Activated CD8-positive, alpha-beta memory T cell treated with anti-CD3 and anti-CD28 coated beads, Interleukin-2, amount 10 ng/mL, durations not matched to agents 7 days and 5 days (primary cell): ENCODE results near the gene RPL13A. TPM values are rescaled to one million over a fixed set of nuclear protein-coding genes. Genes with fewer than 3 reads are reported as not detected.
"Not testable (repeated sequence)": the region's sequence is repeated elsewhere in the genome, so short reads cannot be mapped to it uniquely, and the experiment has no call there.

ENCODE experiments used
- ATAC-seq: fragments of 150-1000 bp; cut with Tn5 transposase; one replicate; pipeline ENCODE4 v1.10.0; 2021; ENCODE audit warnings: moderate library complexity
- CTCF ChIA-PET: fragments of 350-600 bp; sonication (Branson Sonifier 250); formaldehyde crosslinking; loops from one replicate; lab custom pipeline; 2021; ENCODE audit warnings: antibody characterized with exemption; lab: Charles Lee
- DNase-seq: peaks from one replicate; pipeline ENCODE4 v3.0.0-alpha.2; 2020
- H3K27ac Mint-ChIP-seq: one replicate; pipeline ENCODE4 v1.8.0; 2021; ENCODE audit warnings: mild to moderate bottlenecking, mixed read lengths
- H3K27me3 Mint-ChIP-seq: one replicate; pipeline ENCODE4 v1.8.0; 2021; ENCODE audit warnings: mixed read lengths
- H3K36me3 Mint-ChIP-seq: one replicate; pipeline ENCODE4 v1.8.0; 2021; ENCODE audit warnings: mild to moderate bottlenecking, mixed read lengths
- H3K4me1 Mint-ChIP-seq: one replicate; pipeline ENCODE4 v1.8.0; 2021; ENCODE audit warnings: mixed read lengths
- H3K4me3 Mint-ChIP-seq: one replicate; pipeline ENCODE4 v1.8.0; 2021; ENCODE audit warnings: mild to moderate bottlenecking, moderate library complexity, mixed read lengths
- H3K9me3 Mint-ChIP-seq: one replicate; pipeline ENCODE4 v1.8.0; 2022; ENCODE audit warnings: low read depth, mixed read lengths
- total RNA-seq, 2 experiments: library from RNA; stranded (reverse); gene quantifications; one replicate each; pipeline ENCODE4 v1.2.3, GENCODE V29; 2021

Gene RPL13A
- total RNA-seq, 2 experiments from 2014 or later: 2,143 to 2,523 TPM

DNA sequence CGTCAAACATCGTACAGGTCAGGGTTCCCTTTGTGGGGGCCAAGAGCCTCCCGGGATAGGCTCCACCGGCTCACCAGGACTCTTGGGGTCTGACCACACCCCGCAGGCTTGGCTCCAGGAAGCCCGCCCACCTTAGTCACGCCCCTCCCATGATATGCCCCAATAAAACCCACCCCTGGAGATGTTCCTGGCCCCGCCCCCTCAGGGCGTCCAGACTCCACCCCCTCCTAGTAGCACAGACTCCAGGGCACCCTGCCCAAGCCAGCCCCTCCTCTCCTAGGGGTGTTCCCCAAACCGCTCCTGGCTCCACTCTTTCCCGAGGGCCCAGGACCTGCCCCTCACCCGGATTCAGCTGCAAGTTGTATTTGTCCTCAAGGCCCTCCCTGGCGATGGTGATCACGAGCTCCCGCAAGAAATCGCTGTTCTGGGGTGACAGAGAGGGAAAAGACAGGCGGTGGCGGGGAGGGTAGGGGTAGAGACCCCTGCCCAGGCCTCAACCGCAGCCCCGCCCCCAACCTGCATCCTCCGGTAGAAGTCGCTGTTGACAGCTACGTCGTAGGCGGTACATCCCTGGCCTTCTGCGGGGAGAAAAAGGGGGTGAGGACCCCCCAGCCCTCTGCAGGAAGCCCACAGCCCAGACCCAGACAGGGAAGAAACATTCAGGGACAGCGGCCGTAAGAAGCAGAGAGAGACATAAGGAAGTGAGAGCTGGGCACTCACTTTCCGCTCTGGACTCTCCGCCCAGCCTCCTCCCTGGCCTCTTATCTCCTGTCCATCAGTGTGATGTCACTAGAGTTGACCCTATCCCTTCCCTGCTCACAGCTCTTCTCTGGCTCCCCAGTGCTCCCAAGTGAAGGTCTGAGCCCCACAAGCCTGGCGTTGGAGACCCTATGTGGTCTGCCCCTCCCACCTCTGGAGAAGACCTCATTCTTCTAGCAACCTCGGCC, 39.6 kb upstream of the RPL13A start:
- H3K4me1 Mint-ChIP-seq: peaks cover 61% of the 10 kb centered on the region
- no peaks in the 10 kb centered on the region for H3K9me3 Mint-ChIP-seq
- H3K36me3 Mint-ChIP-seq: peaks cover 32% of the 10 kb centered on the region
- H3K27ac Mint-ChIP-seq: peak overlapping the region; percentile 15
- H3K27me3 Mint-ChIP-seq: no peaks in the 10 kb centered on the region
- DNase-seq (peak; percentile 63), ATAC-seq (no peak)
- CTCF ChIA-PET: interaction anchor here (1.0 to 14.2 kb wide), 3 partner anchors 12 to 222 kb away, joined by 3 to 185 read pairs (median 3); partner anchors contain the start of gene FLT3LG
- no peak overlapping the region for H3K4me3 Mint-ChIP-seq

DNA sequence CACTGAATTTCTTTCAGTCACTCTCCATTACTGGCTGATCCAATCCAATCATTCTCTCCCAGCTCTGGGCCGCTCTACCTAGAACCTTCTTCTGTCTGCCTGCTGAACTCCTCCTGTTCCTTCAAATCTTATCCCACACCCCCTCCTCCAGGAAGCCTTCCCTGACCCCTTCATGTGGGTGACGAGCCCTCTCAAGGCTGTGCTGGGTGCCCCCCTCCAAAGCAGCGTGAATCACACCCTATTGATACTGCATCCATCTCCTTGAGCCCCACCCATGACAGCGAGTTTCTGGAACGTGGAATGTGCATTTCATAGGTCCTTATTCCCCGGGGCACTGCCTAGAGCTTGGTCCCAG, 39.0 kb upstream of the RPL13A start:
- H3K4me3 Mint-ChIP-seq: no peak overlapping the region
- peak overlapping the region; percentile 15 for H3K27ac Mint-ChIP-seq
- DNase-seq (no peak), ATAC-seq (no peak)
- no peaks in the 10 kb centered on the region for H3K9me3 Mint-ChIP-seq
- H3K36me3 Mint-ChIP-seq: peaks cover 32% of the 10 kb centered on the region
- CTCF ChIA-PET: interaction anchor here (1.0 to 14.2 kb wide), 3 partner anchors 12 to 223 kb away, joined by 3 to 185 read pairs (median 3); partner anchors contain the start of gene FLT3LG
- H3K27me3 Mint-ChIP-seq: no peaks in the 10 kb centered on the region
- H3K4me1 Mint-ChIP-seq: peaks cover 63% of the 10 kb centered on the region

DNA sequence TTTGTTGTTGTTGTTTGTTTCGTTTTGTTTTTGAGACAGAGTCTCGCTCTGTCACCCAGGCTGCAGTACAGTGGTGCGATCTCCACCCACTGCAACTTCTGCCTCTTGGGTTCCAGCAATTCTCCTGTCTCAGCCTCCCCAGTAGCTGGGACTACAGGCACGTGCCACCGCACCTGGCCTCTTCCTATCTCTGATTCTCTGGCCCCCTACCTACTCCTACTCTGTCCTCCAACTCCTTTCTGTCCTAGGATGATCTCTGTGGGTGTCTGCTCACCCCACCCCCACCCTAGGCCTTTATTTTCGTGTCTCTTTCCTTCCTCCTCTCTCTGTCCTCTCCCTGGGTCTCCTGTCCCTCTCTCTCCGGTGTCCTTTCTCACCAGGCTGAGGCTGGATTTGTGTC, 37.0 kb upstream of the RPL13A start:
- Mint-ChIP-seq H3K4me3 (peak overlapping the region; percentile 99), H3K4me1 (peaks cover 60% of the 10 kb centered on the region), H3K9me3 (no peaks in the 10 kb centered on the region), H3K27me3 (no peaks in the 10 kb centered on the region), H3K36me3 (peaks cover 32% of the 10 kb centered on the region), H3K27ac (peak overlapping the region; percentile 81)
- CTCF ChIA-PET: interaction anchor here (0.6 to 14.2 kb wide), 3 partner anchors 20 to 119 kb away, joined by 3 to 185 read pairs (median 5); partner anchors contain the start of gene FLT3LG
- ATAC-seq: no peak
- no peak for DNase-seq

DNA sequence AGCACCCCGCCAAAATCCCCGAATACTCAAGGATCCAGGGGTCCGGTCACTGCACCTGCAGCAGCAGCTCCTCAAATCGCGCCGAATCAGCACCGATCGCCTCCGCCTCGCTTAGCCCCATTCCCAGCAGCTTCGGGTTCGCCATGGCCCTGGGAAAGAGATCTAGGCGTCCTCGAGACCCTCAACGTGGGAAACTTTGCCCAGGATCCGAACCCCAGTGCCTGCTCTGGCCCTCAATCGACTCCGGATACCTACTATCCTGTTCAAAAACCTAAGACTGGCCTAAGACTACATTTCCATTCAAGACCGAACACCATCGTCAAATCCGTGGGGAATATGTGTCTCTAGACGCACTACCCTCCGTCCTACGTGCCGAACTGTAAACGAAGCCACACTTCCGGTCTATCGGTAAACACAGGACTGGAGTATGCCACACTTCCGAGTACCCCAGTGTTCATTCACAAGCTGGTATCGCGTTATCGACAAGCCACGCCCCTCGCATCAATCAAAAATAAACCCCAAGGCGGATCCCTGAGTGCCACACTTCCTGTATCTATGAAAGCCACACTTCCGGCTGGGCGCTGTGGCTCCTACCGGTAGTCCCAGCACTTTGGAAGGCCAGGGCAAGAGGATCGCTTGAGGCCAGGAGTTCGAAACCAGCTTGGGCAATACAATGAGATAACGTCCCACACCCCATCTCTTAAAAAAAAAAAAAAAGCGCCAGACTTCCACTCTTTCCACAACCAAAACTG, 35.8 kb upstream of the RPL13A start, which contains the start of gene PIH1D1:
PIH1D1 (minus strand) TSS at position 385 of the 752 bp plus-strand sequence; CDS start at position 145, 240 bp downstream.
- peak within 1 kb of the TSS; percentile 100 for H3K27ac Mint-ChIP-seq

DNA sequence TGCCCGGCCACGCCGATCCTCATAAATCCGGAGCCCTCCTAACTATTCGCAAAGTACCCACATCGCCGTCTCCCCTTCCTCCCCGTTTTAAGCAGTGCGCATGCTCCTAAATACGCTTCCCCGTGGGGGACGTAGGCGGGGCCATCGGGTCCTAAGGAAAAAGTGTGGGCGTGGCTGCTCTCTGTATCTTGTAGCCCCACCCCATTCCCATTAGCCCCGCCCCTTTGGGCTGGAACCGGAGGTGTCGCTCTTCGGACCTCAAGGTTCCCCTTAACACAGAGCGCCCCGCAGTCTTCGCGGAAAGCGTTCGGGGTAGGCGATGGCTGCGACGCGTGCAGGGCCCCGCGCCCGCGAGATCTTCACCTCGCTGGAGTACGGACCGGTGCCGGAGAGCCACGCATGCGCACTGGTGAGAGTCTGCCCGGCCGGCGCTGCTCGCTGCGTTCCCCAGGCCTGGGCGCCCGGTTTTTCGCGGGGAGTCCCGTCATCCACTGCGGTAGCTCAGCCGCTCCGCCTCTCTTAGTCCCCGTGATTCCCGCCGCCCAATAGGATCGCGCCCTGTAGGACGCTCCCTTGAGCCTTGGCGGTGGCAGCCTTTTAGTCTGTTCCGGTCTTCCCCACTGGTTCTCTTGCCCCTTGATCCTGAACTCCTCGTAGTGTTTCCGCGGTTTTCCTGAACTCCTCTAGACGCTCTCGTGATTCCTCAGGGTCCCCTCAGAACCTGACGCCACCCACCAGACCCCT, 34.2 kb upstream of the RPL13A start, which contains the start of gene ALDH16A1:
ALDH16A1 (plus strand) TSS at position 213 of the 744 bp plus-strand sequence; CDS start at position 320, 107 bp downstream.
- ATAC-seq (peak; percentile 88), DNase-seq (peak; percentile 99)
- peaks cover 26% of the 10 kb centered on the region for H3K36me3 Mint-ChIP-seq
- peak within 1 kb of the TSS; percentile 99 for H3K4me3 Mint-ChIP-seq
- peaks cover 63% of the 10 kb centered on the region for H3K4me1 Mint-ChIP-seq
- CTCF ChIA-PET: interaction anchor here (0.9 to 14.2 kb wide), 9 partner anchors 8 to 356 kb away, joined by 3 to 185 read pairs (median 7); partner anchors contain the start of gene FLT3LG
- peak within 1 kb of the TSS; percentile 100 for H3K27ac Mint-ChIP-seq
- H3K27me3 Mint-ChIP-seq: no peaks in the 10 kb centered on the region
- no peaks in the 10 kb centered on the region for H3K9me3 Mint-ChIP-seq

More for the DNA sequence above, 35.8 kb upstream of the RPL13A start, which contains the start of gene PIH1D1:
- Mint-ChIP-seq H3K36me3 (peaks cover 30% of the 10 kb centered on the region), H3K9me3 (no peaks in the 10 kb centered on the region), H3K4me1 (peaks cover 60% of the 10 kb centered on the region), H3K4me3 (peak within 1 kb of the TSS; percentile 99), H3K27me3 (no peaks in the 10 kb centered on the region)
- peak; percentile 99 for DNase-seq
- CTCF ChIA-PET: interaction anchor here (0.7 to 14.2 kb wide), 8 partner anchors 9 to 226 kb away, joined by 3 to 185 read pairs (median 6); partner anchors contain the start of genes FLT3LG and PTH2
- peak; percentile 71 for ATAC-seq

DNA sequence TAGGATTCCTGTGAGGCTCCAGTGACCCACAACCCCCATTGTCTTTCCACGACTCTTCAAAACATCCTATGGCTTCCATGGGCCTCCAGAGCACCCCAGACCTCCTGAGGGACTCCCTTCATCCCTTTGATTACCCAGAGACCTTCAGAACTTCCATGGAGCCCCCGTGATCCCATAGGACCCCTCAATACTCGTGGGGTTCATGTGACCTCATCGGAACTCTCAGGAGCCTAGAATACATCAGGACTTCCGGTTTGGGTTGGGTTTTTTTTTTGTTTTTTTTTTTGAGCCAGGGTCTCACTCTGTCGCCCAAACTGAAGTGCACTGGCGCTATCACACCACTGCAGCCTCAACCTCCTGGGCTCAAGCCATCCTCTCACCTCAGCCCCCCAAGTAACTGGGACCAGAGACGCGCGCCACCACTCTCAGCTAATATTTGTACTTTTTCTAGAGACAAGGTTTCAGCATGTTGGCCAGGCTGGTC, 33.6 kb upstream of the RPL13A start:
- H3K4me1 Mint-ChIP-seq: peaks cover 63% of the 10 kb centered on the region
- peak; percentile 3 for ATAC-seq
- H3K36me3 Mint-ChIP-seq: peaks cover 21% of the 10 kb centered on the region
- H3K27me3 Mint-ChIP-seq: no peaks in the 10 kb centered on the region
- H3K9me3 Mint-ChIP-seq: no peaks in the 10 kb centered on the region
- no peak for DNase-seq
- peak overlapping the region; percentile 99 for H3K4me3 Mint-ChIP-seq
- CTCF ChIA-PET: interaction anchor here (0.9 to 14.2 kb wide), 7 partner anchors 9 to 356 kb away, joined by 3 to 185 read pairs (median 7); partner anchors contain the start of gene FLT3LG
- H3K27ac Mint-ChIP-seq: peak overlapping the region; percentile 100

DNA sequence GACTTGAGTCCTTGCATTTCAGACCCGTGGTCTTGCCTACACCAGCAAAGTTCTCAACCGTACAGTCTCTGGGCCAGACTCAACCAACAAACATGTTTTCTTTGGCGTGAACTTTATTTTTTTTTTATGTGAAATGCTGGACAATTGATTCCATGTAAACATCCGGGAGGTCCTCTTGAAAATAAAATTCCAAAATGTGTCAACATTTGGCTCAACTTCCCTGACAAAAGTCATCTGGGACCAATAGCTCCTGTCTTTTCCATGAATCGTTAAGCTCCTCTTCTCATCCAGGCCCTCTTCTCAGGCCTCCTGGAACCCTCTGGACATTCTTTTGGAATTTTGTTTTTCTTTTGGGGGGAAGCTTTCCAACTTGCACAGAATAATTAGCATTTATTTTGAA, 31.6 kb upstream of the RPL13A start:
- peaks cover 14% of the 10 kb centered on the region for H3K36me3 Mint-ChIP-seq
- DNase-seq: no peak
- no peak for ATAC-seq
- H3K4me3 Mint-ChIP-seq: no peak overlapping the region
- H3K27ac Mint-ChIP-seq: peak overlapping the region; percentile 23
- CTCF ChIA-PET: interaction anchor here (2.8 to 14.2 kb wide), 3 partner anchors 13 to 20 kb away, joined by 7 to 185 read pairs (median 9); partner anchors contain the start of gene FLT3LG
- peaks cover 53% of the 10 kb centered on the region for H3K4me1 Mint-ChIP-seq
- H3K9me3 Mint-ChIP-seq: no peaks in the 10 kb centered on the region
- H3K27me3 Mint-ChIP-seq: no peaks in the 10 kb centered on the region

DNA sequence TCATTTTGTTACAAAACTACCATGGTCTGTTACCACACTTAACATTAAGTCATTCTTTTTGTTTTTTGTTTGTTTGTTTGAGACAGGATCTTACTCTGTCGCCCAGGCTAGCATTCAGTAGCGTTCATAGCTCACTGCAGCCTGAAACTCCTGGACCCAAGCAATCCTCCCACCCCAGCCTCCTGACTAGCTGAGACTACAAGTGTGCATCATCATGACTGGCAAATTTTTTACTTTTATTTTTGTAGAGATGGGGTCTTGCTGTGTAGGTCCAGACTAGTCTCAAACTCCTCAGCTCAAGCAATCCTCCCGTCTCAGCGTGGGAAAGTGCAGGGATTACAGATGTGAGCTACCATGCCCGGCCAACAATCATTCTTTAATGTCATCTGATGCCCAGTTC, 31.1 kb upstream of the RPL13A start:
- Mint-ChIP-seq H3K4me3 (no peak overlapping the region), H3K4me1 (peaks cover 53% of the 10 kb centered on the region), H3K9me3 (no peaks in the 10 kb centered on the region), H3K36me3 (peaks cover 12% of the 10 kb centered on the region), H3K27ac (peak overlapping the region; percentile 45), H3K27me3 (no peaks in the 10 kb centered on the region)
- CTCF ChIA-PET: interaction anchor here (2.7 to 14.2 kb wide), 3 partner anchors 14 to 20 kb away, joined by 7 to 185 read pairs (median 8); partner anchors contain the start of gene FLT3LG
- ATAC-seq: no peak
- DNase-seq: no peak

DNA sequence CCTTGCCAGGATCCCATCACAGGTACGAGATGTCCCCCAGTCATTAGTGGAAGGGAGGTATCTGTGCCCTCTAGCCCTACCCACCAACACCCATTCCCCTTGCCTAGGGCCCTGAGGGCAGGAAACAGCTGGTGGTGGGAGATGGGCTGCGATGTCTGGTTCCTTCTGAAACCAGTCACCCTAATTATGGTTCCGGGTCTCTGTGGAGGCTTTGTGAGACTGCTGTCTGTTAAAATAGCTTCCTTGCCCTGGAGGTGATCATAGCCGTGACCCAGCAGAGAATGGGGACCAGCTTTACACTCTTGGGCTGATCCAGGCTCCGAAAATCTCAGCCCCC, 28.9 kb upstream of the RPL13A start:
- Mint-ChIP-seq H3K27me3 (no peaks in the 10 kb centered on the region), H3K9me3 (no peaks in the 10 kb centered on the region)
- CTCF ChIA-PET: interaction anchor here (1.1 to 14.2 kb wide), 4 partner anchors 12 to 33 kb away, joined by 3 to 185 read pairs (median 6); partner anchors contain the start of gene FLT3LG

DNA sequence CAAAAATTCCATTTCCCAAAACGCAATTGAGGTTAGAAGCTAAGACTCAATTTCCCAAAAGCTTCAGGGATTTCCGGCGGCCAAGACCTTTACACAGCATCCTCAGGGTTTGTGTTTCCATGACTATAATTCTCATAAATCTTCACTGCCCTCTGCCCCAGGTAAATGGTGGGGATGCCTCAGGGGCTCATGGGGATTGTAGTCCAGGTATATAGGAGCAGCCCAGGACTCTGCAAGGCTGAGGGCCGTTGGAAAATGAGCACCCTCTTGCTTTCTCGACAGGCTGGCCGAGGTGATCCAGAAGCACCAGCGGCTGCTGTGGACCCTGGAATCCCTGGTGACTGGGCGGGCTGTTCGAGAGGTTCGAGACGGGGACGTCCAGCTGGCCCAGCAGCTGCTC, 28.0 kb upstream of the RPL13A start:
- CTCF ChIA-PET: interaction anchor here (1.6 to 14.2 kb wide), 2 partner anchors 11 to 33 kb away, joined by 3 to 185 read pairs; partner anchors contain the start of gene FLT3LG
- Mint-ChIP-seq H3K4me1 (peaks cover 37% of the 10 kb centered on the region), H3K36me3 (peaks cover 10% of the 10 kb centered on the region), H3K27me3 (no peaks in the 10 kb centered on the region), H3K27ac (no peak overlapping the region), H3K9me3 (no peaks in the 10 kb centered on the region), H3K4me3 (no peak overlapping the region)
- DNase-seq (no peak), ATAC-seq (no peak)

More for the DNA sequence above, 28.9 kb upstream of the RPL13A start:
- Mint-ChIP-seq H3K4me1 (peaks cover 41% of the 10 kb centered on the region), H3K4me3 (no peak overlapping the region), H3K27ac (peak overlapping the region; percentile 92), H3K36me3 (peaks cover 8% of the 10 kb centered on the region)
- DNase-seq (no peak), ATAC-seq (no peak)

DNA sequence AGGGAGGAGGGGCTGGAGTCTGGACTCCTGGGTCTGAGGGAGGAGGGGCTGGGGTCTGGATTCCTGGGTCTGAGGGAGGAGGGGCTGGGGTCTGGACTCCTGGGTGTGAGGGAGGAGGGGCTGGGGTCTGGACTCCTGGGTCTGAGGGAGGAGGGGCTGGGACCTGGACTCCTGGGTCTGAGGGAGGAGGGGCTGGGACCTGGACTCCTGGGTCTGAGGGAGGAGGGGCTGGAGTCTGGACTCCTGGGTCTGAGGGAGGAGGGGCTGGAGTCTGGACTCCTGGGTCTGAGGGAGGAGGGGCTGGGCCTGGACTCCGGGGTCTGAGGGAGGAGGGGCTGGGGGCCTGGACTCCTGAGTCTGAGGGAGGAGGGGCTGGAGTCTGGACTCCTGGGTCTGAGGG, 26.3 kb upstream of the RPL13A start:
- H3K27me3 Mint-ChIP-seq, DNase-seq, H3K4me3 Mint-ChIP-seq, ATAC-seq, H3K9me3 Mint-ChIP-seq, H3K27ac Mint-ChIP-seq, CTCF ChIA-PET: not testable (repeated sequence)
- H3K36me3 Mint-ChIP-seq: peaks cover 14% of the 10 kb centered on the region
- peaks cover 29% of the 10 kb centered on the region for H3K4me1 Mint-ChIP-seq

DNA sequence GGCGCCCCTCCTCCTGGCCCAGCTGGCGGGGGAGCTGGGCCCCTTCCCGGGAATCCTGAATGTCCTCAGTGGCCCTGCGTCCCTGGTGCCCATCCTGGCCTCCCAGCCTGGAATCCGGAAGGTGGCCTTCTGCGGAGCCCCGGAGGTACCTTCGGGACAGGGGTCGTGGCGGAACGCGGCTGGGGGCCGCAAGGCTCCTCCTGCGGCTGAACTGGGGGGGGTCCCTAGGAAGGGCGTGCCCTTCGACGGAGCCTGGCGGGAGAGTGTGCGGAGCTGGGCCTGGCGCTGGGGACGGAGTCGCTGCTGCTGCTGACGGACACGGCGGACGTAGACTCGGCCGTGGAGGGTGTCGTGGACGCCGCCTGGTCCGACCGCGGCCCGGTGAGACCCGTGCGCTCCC, 25.8 kb upstream of the RPL13A start:
- Mint-ChIP-seq H3K36me3 (peaks cover 14% of the 10 kb centered on the region), H3K4me1 (peaks cover 25% of the 10 kb centered on the region), H3K9me3 (no peaks in the 10 kb centered on the region), H3K27ac (no peak overlapping the region), H3K4me3 (no peak overlapping the region), H3K27me3 (no peaks in the 10 kb centered on the region)
- DNase-seq: no peak
- no peak for ATAC-seq
- CTCF ChIA-PET: no interaction called here
